Endothelial cell of umbilical vein (primary cell): Measurements from ENCODE around the gene GYS1.

ENCODE experiments used
- EZH2 ChIP-seq: IDR thresholded peaks from 2 replicates; pipeline ENCODE4 v1.6.1; 2012; ENCODE audit warnings: borderline replicate concordance, low read depth, mild to moderate bottlenecking, moderate library complexity, low read length, inconsistent platforms; ENCODE audit not compliant: severe bottlenecking
- GATA2 ChIP-seq: IDR thresholded peaks from 2 replicates; pipeline ENCODE4 v1.7.0; 2011; ENCODE audit warnings: low read depth, mild to moderate bottlenecking, moderate library complexity, mixed read lengths, low read length; ENCODE audit not compliant: insufficient read length, insufficient read depth
- JUN ChIP-seq: IDR thresholded peaks from 2 replicates; pipeline ENCODE4 v1.6.1; 2011; ENCODE audit warnings: borderline replicate concordance, low read depth; ENCODE audit not compliant: insufficient read length, insufficient read depth
- POLR2A ChIP-seq: IDR thresholded peaks from 2 replicates; pipeline ENCODE4 v1.6.1; 2012; ENCODE audit warnings: low read depth, mild to moderate bottlenecking, control low read depth, low read length
- POLR2AphosphoS5 ChIP-seq: IDR thresholded peaks from 2 replicates; pipeline ENCODE4 v1.6.1; 2012; ENCODE audit warnings: low read depth, mild to moderate bottlenecking, control low read depth, low read length, moderate library complexity; ENCODE audit not compliant: insufficient read depth
- TF ChIP-seq, protein P1 (sequence below): IDR thresholded peaks from 2 replicates; pipeline ENCODE4 v1.6.1; 2011; ENCODE audit not compliant: insufficient read depth, insufficient read length
- TF ChIP-seq, protein P2 (sequence below), 2 donors: IDR thresholded peaks; 1 replicate in 1 of 2; 2 replicates in 1 of 2; pipeline ENCODE4 v1.5.1; 2011; ENCODE audit warnings: low read length in 2 of 2, mild to moderate bottlenecking in 2 of 2, moderate library complexity in 2 of 2, control low read depth in 1 of 2, inconsistent platforms in 1 of 2, low read depth in 1 of 2; ENCODE audit not compliant: insufficient read depth in 1 of 2; ENCODE audit errors: extremely low read depth in 1 of 2

DNA sequence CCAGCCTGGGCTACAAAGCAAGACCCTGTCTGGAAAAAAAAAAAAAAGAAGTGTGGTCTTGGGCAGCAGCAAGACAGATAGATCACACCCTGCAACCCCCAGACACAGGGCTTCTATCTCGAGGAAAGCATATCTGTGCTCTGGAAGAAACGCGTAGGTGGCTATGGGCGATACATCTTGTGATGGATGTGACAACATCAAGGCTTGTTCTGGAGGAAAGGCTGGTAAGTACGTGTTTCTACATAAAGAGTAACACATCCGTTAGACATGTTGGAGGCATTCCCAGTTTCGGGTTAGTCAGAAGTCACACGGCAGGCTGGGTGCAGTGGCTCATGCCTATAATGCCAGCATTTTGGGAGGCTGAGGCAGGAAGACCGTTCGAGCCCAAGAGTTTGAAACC lies 66.2 kb downstream of the GYS1 start:
- TF ChIP-seq, protein P1, sequence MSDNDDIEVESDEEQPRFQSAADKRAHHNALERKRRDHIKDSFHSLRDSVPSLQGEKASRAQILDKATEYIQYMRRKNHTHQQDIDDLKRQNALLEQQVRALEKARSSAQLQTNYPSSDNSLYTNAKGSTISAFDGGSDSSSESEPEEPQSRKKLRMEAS, result no peak
- TF ChIP-seq, protein P2, sequence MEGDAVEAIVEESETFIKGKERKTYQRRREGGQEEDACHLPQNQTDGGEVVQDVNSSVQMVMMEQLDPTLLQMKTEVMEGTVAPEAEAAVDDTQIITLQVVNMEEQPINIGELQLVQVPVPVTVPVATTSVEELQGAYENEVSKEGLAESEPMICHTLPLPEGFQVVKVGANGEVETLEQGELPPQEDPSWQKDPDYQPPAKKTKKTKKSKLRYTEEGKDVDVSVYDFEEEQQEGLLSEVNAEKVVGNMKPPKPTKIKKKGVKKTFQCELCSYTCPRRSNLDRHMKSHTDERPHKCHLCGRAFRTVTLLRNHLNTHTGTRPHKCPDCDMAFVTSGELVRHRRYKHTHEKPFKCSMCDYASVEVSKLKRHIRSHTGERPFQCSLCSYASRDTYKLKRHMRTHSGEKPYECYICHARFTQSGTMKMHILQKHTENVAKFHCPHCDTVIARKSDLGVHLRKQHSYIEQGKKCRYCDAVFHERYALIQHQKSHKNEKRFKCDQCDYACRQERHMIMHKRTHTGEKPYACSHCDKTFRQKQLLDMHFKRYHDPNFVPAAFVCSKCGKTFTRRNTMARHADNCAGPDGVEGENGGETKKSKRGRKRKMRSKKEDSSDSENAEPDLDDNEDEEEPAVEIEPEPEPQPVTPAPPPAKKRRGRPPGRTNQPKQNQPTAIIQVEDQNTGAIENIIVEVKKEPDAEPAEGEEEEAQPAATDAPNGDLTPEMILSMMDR (IDR thresholded peaks at IDR 0.05; ENCODE audit: extremely low read depth in 1 of 2, insufficient read depth in 1 of 2, low read depth in 1 of 2, low read length in 2 of 2), result no peak
- no peak for TF ChIP-seq POLR2A
- TF ChIP-seq POLR2AphosphoS5, result no peak
- TF ChIP-seq JUN, result no peak
- TF ChIP-seq GATA2, result no peak
- TF ChIP-seq EZH2, result no peak
